NCI-H146 (cell line): ENCODE results near the gene SVIP.

Experiments used
- DNase-seq: peaks from one replicate; lab custom pipeline; 2025; lab: John Stamatoyannopoulos, UW

The SVIP gene, protein sequence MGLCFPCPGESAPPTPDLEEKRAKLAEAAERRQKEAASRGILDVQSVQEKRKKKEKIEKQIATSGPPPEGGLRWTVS

DNA sequence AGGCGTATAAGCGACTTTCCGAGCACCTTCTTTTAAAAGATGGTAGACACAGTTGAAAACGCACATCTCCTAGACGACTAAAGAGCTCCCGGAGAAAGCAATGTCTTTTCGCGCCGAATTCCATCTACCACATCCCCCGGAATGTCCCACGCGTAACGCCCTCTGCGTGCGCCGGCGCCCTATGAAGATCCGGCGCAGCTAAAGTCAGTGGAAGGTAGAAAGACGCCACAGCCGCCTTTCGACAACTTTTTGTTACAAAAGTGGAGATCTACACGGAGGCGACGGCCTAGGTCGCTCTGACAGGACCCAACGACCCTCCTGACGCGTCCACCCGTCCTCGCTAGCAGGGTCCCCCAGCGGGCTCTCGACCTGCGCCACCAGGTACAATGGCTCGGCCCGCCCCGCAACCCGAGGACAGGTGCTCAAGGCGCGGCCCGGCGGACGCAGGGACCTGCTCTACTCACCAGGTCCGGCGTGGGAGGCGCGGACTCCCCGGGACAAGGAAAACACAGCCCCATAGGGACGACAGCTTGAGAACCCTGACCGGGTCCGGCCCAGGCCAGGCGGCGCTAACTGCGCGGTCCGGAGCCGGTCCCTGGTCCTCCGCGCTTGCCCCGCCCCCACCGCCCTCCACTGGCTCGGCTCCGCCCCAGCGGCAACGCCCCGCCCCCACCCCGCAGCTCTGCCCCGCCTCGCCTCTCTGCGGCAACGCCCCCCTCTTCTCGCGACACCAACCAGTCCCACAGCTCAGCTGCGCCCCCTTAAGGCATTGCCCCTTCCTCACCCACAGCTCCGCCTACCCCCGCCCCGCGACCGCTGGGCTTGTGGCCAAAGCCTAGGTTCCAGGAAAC lies at the start of gene SVIP:
Gene SVIP, minus strand, starts transcription at position 571 of the 851 bp plus-strand sequence. Its CDS starts 53 bp downstream, at position 518.
- DNase-seq: peak; percentile 91

DNA sequence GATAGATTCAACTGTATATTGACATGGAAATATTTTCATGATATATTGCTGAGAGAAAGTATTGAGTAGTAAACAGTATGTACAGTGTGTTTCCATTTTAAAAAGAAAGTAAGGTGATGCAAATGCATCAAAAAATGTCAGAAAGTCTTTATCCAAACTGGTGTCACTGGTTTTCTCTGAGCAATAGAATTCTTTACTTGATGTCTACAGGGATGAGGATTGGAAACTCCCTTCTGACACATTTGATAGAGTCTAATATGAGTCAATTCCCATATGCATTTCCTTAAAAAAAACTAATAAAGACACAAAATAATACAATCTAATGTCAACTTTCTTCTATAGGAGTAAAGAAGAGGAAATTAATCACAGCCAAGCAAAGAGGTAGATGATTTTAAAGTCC lies 49.0 kb upstream of the SVIP start:
- no peak for DNase-seq

DNA sequence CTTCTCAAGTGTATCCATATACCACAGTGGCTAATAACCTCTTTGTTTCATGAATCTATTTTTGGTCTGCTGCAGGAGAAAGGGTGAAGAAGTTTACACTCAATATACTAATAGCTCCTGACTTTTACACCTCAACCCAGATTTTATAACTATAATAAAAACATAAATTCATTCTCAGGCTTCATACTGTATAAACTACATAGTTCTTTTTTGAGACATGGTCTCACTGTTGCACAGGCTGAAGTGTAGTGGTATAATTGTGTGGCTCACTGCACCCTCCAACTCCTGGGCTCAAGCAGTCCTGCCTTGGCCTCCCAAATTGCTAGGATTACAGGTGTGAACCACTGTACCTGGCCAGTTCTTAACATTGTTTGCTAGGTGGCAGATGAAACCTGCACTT lies 48.4 kb upstream of the SVIP start:
- no peak for DNase-seq

DNA sequence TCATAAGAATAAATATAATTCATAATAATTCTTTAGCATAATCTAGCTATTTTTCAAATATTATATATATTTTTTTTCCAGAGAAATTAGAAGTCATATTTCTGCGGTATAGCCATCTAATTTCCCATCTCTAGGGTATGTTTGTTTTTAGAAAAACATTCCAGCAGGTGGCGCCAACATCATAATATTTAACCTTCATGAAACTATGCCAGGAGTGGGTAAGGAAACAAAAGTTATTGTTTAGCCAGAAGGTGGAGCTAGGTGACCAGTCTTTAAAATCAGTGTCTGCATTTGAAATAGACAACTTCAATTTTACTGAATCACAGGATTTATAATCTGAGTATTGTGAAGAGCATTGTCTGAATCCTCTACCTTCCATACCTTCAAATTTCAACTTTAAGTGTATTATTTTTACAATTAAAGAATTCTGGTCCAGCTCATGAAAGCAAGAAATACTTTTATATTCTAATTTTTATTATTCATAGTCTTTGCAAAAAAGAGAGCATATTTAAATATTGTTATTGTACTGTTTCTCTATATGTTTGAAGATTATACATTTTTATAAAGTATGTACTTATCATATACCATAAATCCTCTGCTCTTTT lies 46.4 kb upstream of the SVIP start:
- DNase-seq: peak; percentile 71

DNA sequence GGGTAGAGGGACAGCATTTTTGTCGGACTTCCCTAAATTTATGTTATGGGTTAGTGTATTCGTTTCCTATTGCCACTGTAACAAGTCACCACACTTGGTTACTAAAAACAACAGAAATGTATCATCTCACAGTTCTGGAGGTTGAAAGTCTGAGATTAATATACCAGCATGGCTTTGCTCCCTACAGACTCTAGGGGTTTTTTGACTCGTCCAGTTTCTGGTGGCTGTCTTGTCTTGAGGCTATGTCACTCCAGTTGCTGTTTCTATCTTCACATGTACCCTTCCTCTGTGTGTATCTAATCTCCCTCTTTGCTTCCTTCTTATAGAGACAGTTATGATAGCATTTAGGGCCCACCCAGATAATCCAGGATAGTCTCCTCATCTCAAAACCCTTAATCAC lies 39.7 kb upstream of the SVIP start:
- DNase-seq: no peak

DNA sequence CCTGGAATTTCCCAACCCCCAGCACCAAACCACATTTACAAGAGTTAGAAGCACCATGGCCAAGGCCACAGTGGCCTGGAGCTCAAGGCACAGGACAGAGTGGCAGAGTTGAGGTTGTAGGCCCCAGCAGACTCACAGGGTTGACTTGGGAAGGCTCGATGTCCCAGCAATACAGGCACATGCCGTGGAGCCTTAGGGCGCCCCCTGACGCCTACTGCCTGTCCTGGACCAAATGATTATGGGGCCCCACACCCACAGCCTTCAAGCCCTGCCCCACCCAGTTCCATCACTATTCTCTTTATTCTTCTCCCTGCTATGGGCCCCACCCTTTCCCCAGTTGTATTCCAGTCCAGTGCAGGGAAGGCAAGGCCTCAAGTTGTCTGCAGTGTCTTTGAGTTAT lies 30.6 kb upstream of the SVIP start, which contains the start of gene CCDC179:
Gene CCDC179, minus strand, starts transcription at position 234 of the 400 bp plus-strand sequence. Its CDS starts 53 bp downstream, at position 181.
- DNase-seq: no peak

DNA sequence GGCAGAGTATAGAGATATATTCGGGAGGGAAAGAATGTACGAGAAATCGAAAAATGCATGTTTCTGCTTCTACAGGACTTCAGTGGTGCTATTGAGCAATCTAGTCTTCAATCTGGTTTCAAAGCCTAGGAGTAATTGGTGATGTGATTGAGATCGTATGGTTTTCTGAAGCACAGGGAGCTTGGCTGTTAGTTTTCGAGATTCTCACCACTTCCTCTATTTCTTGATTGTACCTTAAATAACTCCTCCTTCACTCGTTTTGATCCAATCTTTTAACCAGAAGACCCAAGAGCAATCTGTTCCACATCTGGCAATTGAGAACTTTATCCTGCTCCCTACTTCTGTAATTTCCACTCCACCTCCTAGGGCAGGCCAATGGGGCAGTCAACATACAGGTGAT lies 30.2 kb upstream of the SVIP start:
- no peak for DNase-seq

DNA sequence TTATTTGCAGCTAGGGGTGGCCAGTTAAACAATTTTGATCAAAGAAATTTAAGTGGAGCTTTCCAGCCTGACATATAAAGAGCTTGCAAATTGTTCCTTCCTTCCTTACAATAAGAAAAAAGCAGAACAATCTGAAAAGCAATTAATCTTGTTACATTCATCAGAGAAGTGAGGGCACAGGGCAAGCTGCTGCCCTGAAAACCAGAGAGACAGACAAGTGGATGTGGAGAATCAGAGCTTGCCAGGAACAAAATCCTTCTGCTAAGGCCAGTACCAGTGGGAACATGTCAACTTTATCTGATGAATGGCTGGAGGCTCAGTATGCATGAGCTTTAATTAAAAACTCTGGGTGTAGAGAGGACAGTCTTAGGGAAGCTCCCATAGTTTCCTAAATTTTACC lies 21.9 kb upstream of the SVIP start:
- no peak for DNase-seq

DNA sequence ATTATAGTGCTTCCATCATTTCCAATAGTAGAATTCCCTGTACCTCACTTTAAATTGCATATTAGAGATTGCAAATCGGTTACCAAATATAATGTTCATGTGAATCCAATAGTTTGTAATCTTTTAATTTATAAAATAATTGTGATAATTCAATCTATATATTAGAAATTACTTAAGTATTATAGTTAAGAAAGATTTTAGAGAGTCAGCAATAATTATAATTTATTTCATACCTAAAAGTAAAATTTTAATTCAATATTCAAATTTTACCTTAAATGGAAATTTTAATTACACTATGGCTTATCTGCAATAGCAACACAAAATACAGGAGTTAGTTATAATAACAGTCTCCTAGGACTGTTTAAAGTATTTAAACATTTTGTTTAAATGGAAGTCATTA lies 17.1 kb upstream of the SVIP start:
- no peak for DNase-seq

DNA sequence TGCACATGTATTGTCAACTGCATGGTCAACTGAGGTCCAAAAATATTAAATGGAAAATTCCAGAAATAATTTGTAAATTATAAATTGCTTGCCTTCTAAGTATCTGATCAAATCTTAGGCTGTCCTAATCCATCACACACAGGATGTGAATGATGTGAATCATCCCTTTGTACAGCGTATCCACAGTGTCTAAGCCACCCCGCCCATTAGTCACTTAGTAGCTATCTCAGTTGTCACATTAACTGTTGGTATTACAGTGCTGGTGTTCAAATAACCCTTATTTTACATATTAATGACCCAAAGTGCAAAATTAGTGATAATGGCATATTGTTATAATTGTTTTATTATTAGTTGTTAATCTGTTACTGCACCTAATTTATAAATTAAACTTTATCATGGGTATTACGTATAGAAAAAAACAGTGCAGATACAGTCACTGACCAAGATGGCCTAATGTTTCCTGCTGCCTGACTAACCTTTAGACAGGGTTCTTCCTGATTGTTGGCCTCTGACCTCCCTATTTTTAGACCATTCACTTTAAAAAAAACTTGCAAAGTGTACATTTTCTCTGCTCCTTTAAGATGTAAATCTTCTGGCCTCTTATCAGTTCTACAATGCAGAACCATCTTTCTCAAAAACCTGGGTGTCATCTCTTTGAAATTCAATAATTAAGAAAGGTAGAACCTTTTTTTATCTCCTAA lies 2.9 kb upstream of the SVIP start:
- no peak for DNase-seq

DNA sequence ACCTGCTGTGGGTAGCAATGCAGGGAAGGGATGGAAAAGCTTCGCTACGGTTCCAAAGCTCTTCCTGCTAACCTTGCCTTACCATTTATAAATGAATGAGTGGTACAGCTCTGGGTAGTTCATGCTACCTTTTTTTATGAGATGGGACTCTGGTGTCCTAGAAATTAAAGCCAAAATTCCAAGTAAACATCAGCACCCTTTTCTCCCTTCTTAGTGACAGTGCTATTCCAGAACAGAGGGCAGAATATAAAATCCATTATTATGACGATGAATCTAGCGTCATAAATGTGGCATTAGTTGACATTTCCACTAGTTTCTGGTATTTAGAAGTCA lies 447 bp upstream of the SVIP start:
- DNase-seq: no peak

DNA sequence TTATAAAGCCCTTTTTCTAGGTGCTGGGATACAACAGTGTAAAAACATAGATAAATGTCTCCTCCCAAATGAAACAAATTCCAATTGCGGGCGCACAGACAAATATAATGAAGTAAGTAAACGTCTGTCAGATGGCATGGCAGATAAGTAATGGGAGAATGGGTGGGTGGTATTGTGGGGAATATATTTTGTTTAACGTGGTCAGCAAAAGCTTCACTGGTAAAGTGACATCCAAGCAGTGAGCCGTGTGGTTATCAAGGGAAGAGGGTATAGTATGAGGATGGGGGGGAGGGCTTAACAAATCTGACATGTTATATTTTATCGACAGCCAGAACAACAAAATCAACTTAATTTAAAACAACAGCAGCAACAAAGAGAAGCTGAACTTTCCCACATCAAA lies 1.2 kb downstream of the SVIP start:
- DNase-seq: peak; percentile 1

DNA sequence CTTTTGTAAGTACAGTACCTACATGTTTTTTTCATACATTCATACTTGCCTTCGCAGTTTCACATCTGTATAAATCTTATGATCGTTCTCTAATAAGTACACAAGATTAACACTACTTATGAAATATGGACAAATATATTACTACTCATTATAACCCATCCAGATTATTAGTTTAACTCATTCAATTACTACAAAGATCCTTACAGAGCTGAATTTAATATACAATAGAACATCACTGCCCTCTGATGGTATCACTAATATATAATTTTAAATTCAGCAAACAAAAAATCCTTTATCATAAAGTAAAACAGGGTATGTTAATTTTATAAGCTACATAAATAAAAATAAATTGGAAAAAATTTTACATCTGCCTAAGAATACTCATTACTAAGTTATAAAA lies 7.4 kb downstream of the SVIP start:
- no peak for DNase-seq

DNA sequence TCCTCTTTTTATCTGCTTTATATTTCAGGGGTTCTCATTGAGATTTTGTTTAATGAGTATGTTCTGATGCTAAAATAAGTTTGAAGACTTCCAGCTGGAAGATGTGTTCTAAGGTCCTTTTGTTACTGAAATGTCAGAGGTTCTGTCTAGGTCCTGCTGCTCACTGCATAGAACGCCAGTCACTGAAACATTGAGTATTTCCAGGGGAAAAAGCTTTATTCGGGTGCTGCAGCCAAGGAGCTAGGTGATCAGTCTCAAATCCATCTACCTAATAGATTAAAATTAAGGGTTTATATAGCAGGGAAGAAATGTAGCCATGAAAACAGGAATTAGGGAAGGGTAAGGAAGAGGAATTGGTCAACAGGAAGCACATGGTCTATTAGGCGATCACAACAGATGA lies 19.7 kb downstream of the SVIP start:
- no peak for DNase-seq

DNA sequence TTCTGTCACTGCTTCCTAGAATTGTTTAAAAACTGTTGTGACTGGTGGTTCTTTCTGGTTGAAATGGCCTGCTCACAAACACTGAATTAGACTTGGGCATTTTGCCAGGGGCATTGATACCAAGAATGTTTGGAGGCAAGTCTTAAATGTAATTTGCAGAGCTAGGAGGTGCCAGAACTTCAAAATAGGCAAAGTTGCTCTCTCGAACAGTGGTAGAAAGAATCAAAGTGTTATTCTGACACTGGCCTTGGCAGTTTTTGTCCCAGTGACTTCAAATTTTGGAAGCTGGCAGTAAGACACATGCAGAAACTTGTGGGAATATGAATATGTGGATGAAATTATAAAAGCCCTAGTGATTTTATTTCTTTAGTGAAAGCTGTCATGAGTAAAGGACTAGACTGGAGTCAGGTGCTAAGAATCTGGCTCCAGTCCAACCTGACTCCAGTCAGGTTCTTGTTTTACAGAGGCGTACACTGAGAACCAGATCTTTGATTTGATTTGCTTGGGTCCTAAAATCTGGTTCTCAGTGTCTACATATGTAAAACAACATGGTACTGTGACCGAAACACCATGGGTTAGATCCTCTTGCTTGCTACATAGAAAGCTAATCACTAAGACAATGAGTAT lies 20.9 kb downstream of the SVIP start:
- no peak for DNase-seq

DNA sequence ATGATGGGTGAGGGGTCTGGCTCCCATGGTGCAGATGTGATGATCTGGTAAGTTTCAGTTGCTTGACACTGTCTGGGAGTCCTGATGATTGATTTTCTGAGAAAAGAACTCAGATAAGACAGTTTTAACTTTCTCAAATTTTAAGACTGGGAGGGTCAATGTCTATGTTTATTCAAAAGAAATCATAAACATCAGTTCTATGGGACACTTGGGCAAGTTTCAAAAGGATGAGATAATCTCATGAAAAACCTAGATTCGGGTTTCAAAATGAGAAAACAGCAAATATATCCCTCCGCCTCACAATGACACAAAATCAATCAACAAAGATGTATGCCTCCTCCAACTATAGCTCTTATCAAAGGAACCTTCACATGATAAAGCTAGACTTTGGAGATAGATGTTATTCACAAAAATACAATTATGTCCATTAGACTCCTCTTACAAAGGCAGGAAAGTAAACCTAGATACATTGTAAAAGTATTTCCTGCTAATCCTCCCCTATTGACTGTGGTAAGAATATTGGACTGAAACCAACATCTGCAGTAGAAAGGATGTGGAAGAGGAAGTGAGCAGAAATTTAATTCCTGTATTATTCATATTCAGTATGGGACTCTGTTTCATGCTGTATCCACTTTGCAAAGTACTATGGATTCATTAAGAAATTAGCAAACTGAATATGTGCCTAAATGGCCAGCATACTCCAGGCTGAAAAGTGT lies 21.6 kb downstream of the SVIP start:
- no peak for DNase-seq

DNA sequence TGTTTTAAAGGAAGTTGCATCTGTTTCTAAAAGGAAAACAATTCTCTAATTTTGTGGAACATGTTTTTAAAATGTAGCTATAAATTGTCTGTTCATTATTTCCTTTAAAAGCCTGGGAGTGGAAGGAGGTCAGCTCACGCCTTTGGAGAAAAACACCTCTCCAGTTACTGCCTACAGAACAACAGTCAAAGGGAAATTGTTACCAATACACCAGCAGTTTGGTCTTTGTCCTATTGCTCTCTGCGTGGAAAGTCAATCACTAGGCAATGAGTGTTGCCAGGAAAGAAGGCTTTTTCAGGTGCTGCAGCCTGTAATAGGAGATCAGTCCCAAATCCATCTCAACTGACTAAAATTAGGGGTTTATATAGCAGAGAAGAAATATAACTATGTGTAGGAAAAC lies 22.2 kb downstream of the SVIP start:
- no peak for DNase-seq

DNA sequence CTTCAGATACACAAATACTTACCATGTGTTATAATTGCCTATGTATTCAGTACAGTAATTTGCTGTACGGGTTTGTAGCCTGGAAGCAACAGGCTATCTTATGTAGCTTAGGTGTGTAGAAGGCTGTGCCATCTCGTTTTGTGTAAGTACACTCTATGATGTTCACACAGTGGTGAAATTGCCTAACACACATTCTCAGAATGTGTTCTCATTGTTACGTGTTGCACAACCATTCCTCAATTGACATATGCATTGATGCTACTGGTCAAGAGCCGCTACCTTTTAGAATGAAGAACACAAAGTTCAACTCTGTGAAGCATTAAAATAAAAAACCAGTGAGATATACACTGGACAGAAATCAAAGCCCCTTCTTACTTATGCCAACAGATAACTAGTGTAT lies 26.7 kb downstream of the SVIP start:
- no peak for DNase-seq

DNA sequence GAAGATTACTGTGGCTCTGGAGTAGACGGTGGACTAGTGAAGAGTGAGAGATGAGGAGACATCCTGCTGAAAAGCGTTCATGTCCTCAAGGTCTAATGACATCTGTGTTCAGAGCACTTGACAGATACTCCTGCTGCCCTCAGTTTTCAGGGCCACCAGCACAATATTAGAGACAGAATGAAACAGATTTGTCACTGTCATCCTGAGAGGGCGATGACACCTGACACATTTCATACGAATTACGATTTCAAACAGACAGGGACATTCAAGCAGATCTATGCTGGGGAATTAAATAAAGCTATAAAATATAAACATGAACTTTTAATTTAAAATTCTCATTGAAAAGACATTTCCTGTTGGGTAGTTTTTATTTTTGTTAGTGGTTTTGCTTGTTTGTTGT lies 29.1 kb downstream of the SVIP start:
- no peak for DNase-seq

DNA sequence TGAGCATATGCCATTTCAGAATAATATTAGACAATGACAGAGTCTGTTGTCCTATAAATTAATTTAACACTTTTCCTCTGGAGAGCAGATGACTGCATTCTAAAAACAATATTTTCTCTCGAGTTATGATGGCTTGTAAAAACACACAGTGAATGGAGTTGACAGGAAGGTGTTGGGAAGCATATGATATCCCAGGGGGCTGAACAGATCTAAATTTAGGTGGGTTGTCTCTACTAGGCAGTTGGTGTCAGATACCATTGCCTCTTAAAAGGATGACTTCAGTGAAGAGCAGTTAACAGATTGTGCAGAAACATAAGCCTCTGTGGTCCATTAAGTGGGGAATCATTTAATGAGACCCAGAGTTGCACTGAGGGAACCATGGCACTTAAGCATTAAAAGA lies 30.7 kb downstream of the SVIP start:
- DNase-seq: no peak

DNA sequence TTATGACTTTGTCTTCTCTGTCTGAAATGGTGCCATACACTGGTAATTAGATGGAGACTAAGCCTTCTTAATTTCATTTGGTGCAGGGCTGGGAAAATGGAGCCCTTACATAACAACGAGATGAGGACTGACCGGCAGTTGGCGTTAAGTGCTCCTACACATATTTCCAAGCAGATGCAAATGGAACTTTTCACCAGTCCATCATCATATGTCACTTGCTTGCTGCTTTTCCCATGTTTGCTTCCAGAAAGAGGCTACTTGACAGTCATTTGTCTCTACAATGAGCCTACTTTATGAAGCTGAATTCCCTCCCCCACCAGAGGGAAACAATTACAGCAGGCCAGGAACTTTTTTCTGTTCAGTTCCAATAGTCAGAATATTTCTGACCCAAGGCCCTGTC lies 32.6 kb downstream of the SVIP start:
- no peak for DNase-seq

DNA sequence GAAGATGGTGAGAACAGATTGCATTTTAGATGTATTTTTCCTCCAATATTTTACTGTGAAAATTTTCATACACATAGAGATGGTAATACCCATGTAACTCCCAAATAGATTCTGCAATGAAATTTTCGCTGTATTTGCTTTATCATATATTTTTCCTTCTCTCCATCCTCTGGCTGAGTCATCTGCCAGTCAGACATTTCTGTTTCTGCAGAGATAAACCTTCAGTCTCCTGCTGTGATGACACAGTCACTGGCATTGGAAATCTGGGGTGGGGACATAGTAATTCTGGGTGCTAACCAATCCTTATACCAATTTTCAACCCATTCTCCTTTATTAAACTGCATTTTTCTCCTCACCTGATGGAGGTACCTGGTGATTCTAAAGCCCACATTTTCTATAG lies 33.7 kb downstream of the SVIP start:
- no peak for DNase-seq
